IMR-90 (cell line): Measurements from ENCODE around the gene ACTA2. TPM values are rescaled to one million over a fixed set of nuclear protein-coding genes. Genes with fewer than 3 reads are reported as not detected.

Experiments used
- ATAC-seq: fragments of 200-7000 bp; cut with Tn5 transposase; 2 replicates; pipeline ENCODE4 v1.9.1; 2020; ENCODE audit warnings: low read depth, mild to moderate bottlenecking, moderate library complexity
- BruUV-seq: library from RNA; stranded (reverse); fragments of 400-500 nt; replicated peaks from 2 replicates; lab custom pipeline; 2021; lab: Mats Ljungman, UMichigan
- CTCF ChIA-PET: fragments of 300-600 bp; formaldehyde crosslinking; extraction: SDS; loops from one replicate; lab custom pipeline; 2021; ENCODE audit warnings: antibody characterized with exemption; lab: Yijun Ruan, JAX
- POLR2A ChIA-PET: fragments of 300-600 bp; sonication (Branson Sonifier 250); formaldehyde crosslinking; loops from one replicate; lab custom pipeline; 2022; ENCODE audit warnings: antibody characterized with exemption; ENCODE audit not compliant: unreplicated experiment; lab: Charles Lee
- DNase-seq: peaks from one replicate; pipeline ENCODE4 v3.0.0; 2013
- H2AFZ ChIP-seq: replicated peaks from 2 replicates; pipeline ENCODE3; 2013; ENCODE audit warnings: low read length, mild to moderate bottlenecking; ENCODE audit not compliant: poor library complexity
- H2AK5ac ChIP-seq: 2 replicates; pipeline ENCODE4 v1.6.1; 2013; ENCODE audit warnings: low read depth, low read length, inconsistent platforms
- H2AK9ac ChIP-seq: replicated peaks from 2 replicates; pipeline ENCODE3; 2013; ENCODE audit warnings: mild to moderate bottlenecking, low read depth, low read length, moderate library complexity; ENCODE audit not compliant: poor library complexity
- H2BK120ac ChIP-seq: 2 replicates; pipeline ENCODE4 v1.6.1; 2013; ENCODE audit warnings: low read depth, low read length, inconsistent platforms
- H2BK15ac ChIP-seq: 3 replicates; pipeline ENCODE4 v1.6.1; 2013; ENCODE audit warnings: low read depth, low read length, inconsistent platforms
- H2BK20ac ChIP-seq: 2 replicates; pipeline ENCODE4 v1.6.1; 2013; ENCODE audit warnings: low read depth, mild to moderate bottlenecking, inconsistent platforms, low read length, moderate library complexity
- H2BK5ac ChIP-seq: 2 replicates; pipeline ENCODE4 v1.6.1; 2013; ENCODE audit warnings: mild to moderate bottlenecking, low read depth, low read length, inconsistent platforms; ENCODE audit not compliant: poor library complexity, severe bottlenecking
- H3K14ac ChIP-seq: replicated peaks from 2 replicates; pipeline ENCODE4 v1.6.1; 2013; ENCODE audit warnings: low read depth, low read length, inconsistent platforms
- H3K18ac ChIP-seq: 2 replicates; pipeline ENCODE4 v1.6.1; 2013; ENCODE audit warnings: low read depth, low read length, control low read depth
- H3K23ac ChIP-seq: 2 replicates; pipeline ENCODE4 v1.6.1; 2013; ENCODE audit warnings: low read depth, low read length, inconsistent platforms
- H3K27ac ChIP-seq: 2 replicates; pipeline ENCODE4 v1.5.1; 2013; ENCODE audit warnings: mild to moderate bottlenecking, control low read depth, low read length; ENCODE audit not compliant: insufficient read depth
- H3K27me3 ChIP-seq: 2 replicates; pipeline ENCODE4 v1.6.1; 2013; ENCODE audit warnings: low read length; ENCODE audit not compliant: control insufficient read depth, insufficient read depth
- H3K36me3 ChIP-seq: 2 replicates; pipeline ENCODE4 v1.6.1; 2013; ENCODE audit warnings: low read length, mixed read lengths; ENCODE audit not compliant: control insufficient read depth, insufficient read depth
- H3K4ac ChIP-seq: 2 replicates; pipeline ENCODE4 v1.6.1; 2013; ENCODE audit warnings: low read depth, low read length, inconsistent platforms
- H3K4me1 ChIP-seq: 2 replicates; pipeline ENCODE4 v1.6.1; 2013; ENCODE audit warnings: low read length, mixed read lengths; ENCODE audit not compliant: control insufficient read depth, insufficient read depth
- H3K4me2 ChIP-seq: 2 replicates; pipeline ENCODE4 v1.6.1; 2013; ENCODE audit warnings: low read depth, mild to moderate bottlenecking, control low read depth, low read length, moderate library complexity
- H3K4me3 ChIP-seq: 2 replicates; pipeline ENCODE4 v1.5.1; 2013; ENCODE audit warnings: low read depth, mild to moderate bottlenecking, control low read depth, low read length, moderate library complexity; ENCODE audit not compliant: insufficient read depth
- H3K56ac ChIP-seq: 2 replicates; pipeline ENCODE4 v1.6.1; 2013; ENCODE audit warnings: low read length, inconsistent platforms; ENCODE audit not compliant: insufficient read depth; ENCODE audit errors: extremely low read depth
- H3K79me1 ChIP-seq, 2 experiments: 2 replicates each; pipeline ENCODE4 v1.6.1; 2013; ENCODE audit warnings: low read length in 2 of 2, inconsistent platforms in 1 of 2, low read depth in 1 of 2
- H3K9ac ChIP-seq: 2 replicates; pipeline ENCODE4 v1.6.1; 2013; ENCODE audit warnings: low read depth, low read length, control low read depth
- H3K9me1 ChIP-seq: 2 replicates; pipeline ENCODE4 v1.6.1; 2013; ENCODE audit warnings: low read length, inconsistent platforms; ENCODE audit not compliant: insufficient read depth
- H3K9me3 ChIP-seq: 2 replicates; pipeline ENCODE4 v1.6.1; 2013; ENCODE audit warnings: low read length; ENCODE audit not compliant: control insufficient read depth, insufficient read depth
- H4K20me1 ChIP-seq: 2 replicates; pipeline ENCODE4 v1.6.1; 2013; ENCODE audit warnings: low read length, inconsistent platforms; ENCODE audit not compliant: insufficient read depth
- H4K5ac ChIP-seq: 2 replicates; pipeline ENCODE4 v1.6.1; 2013; ENCODE audit warnings: mild to moderate bottlenecking, low read depth, low read length, control low read depth
- H4K8ac ChIP-seq, 2 experiments: 2 replicates each; pipeline ENCODE4 v1.6.1; 2013; ENCODE audit warnings: low read depth in 2 of 2, low read length in 2 of 2, control low read depth in 1 of 2, inconsistent platforms in 1 of 2
- H4K91ac ChIP-seq: 2 replicates; pipeline ENCODE4 v1.6.1; 2013; ENCODE audit warnings: low read depth, low read length, inconsistent platforms; ENCODE audit not compliant: insufficient read depth
- MAFK ChIP-seq: IDR thresholded peaks from 2 replicates; pipeline ENCODE4 v1.6.1; 2012; ENCODE audit warnings: low read depth, low read length, improper control_type of control experiment
- NFE2L2 ChIP-seq: fragments of 150-350 bp; IDR thresholded peaks from 2 replicates; pipeline ENCODE4 v1.6.1; 2016; ENCODE audit warnings: low read depth, mild to moderate bottlenecking, low read length
- WGBS, 2 experiments: methylation state at CpG; one replicate each; pipeline versions ENCODE4 v1.1.5 to v1.1.7; 2013; ENCODE audit warnings: missing lambda C conversion rate in 2 of 2; ENCODE audit not compliant: insufficient read length in 1 of 2; ENCODE audit errors: extremely low coverage in 2 of 2; 5-methylcytosine and 5-hydroxymethylcytosine counted together
- dilution Hi-C: fragments of 300-500 bp; cut with HindIII; formaldehyde crosslinking; loops from one replicate; pipeline ENCODE4 v1.14.3; 2018; ENCODE audit warnings: low sequenced_read_pairs; ENCODE audit not compliant: unreplicated experiment
- in situ Hi-C: fragments of 300-500 bp; cut with MboI; formaldehyde crosslinking; loops from 3 replicates; pipeline ENCODE4 v1.14.3; 2019; ENCODE audit warnings: low sequenced_read_pairs, inconsistent platforms, mixed read lengths
- intact Hi-C: fragments of 100-400 bp; cut with micrococcal nuclease; formaldehyde crosslinking; loops from 2 replicates; pipeline ENCODE4 v1.10.0; 2022
- polyA plus RNA-seq, 3 experiments: library from polyadenylated mRNA; depleted of rRNA; stranded (reverse); fragments of >200 nt; gene quantifications; 2 replicates each; pipeline ENCODE4 v1.2.3, GENCODE V29; 2012; ENCODE audit warnings: low replicate concordance in 1 of 3
- total RNA-seq: library from RNA; depleted of rRNA; stranded (reverse); fragments of >200 nt; gene quantifications from 2 replicates; pipeline ENCODE4 v1.2.3, GENCODE V29; 2012

Gene ACTA2
- total and polyA plus RNA-seq, 2 of the 4 experiments (the other 2 are of a cell fraction), result 978 to 1,235 TPM

- H4K8ac ChIP-seq, result peak overlapping the region; percentile 91 to 94
- H2BK120ac ChIP-seq, result peak overlapping the region; percentile 96
- H2AK5ac ChIP-seq, result peak overlapping the region; percentile 98
- H3K4me1 ChIP-seq, result peaks cover 35% of the 10 kb centered on the region
- BruUV-seq, result no TSS peak
- WGBS, 2 experiments, result 40% methylated on average over 1 of the region's 1 CpG; no CpG with 5 or more reads in 1 of the 2 experiments
- intact Hi-C loops, result no loop called here
- H3K4ac ChIP-seq, result peak overlapping the region; percentile 82
- H3K4me2 ChIP-seq, result peak overlapping the region; percentile 74; the same call in 1 of the 2 replicates
- H4K91ac ChIP-seq, result peak overlapping the region; percentile 85
- POLR2A ChIA-PET, result interaction anchor here (0.7 kb wide), 1 partner anchor 11 kb away, joined by 3 read pairs; no protein-coding TSS in a partner anchor
- peak overlapping the region; percentile 91 for H2BK15ac ChIP-seq
- H2BK5ac ChIP-seq, result peak overlapping the region; percentile 94
- peak overlapping the region; percentile 92 for H3K27ac ChIP-seq
- no peak for ATAC-seq
- peak overlapping the region; percentile 96 for H3K18ac ChIP-seq
- peaks cover 2% of the 10 kb centered on the region; the same call in 1 of the 2 replicates for H3K36me3 ChIP-seq
- no peaks in the 10 kb centered on the region for H4K20me1 ChIP-seq
- peaks cover 17 to 56% of the 10 kb centered on the region in 2 experiments for H3K79me1 ChIP-seq
- peak overlapping the region; percentile 92 for H3K14ac ChIP-seq
- no peak for DNase-seq
- no peak for TF ChIP-seq NFE2L2
- TF ChIP-seq MAFK, result 0 out of 2 replicates have a peak, but pooled peaks have one; percentile 34
- H3K56ac ChIP-seq, result peak overlapping the region; percentile 50
- H2BK20ac ChIP-seq, result peak overlapping the region; percentile 95
- no peaks in the 10 kb centered on the region for H3K9me3 ChIP-seq
- H3K9ac ChIP-seq, result peak overlapping the region; percentile 48; the same call in 1 of the 2 replicates
- dilution Hi-C loops, result no loop called here
- H3K23ac ChIP-seq, result peak overlapping the region; percentile 71; the same call in 1 of the 2 replicates
- H4K5ac ChIP-seq, result peak overlapping the region; percentile 92
- no peak overlapping the region for H3K4me3 ChIP-seq
- no peak overlapping the region for H2AFZ ChIP-seq
- no peaks in the 10 kb centered on the region for H3K27me3 ChIP-seq
- in situ Hi-C loops, result no loop called here
- CTCF ChIA-PET, result no interaction called here
- no peak overlapping the region for H2AK9ac ChIP-seq
- H3K9me1 ChIP-seq, result peaks cover 18% of the 10 kb centered on the region
These were observed 62.8 kb downstream of the ACTA2 start for GRCh38 chr10:88889559-88890337.
